H1 (cell line): ENCODE measurements around the gene IL9R. TPM values are rescaled to one million over a fixed set of nuclear protein-coding genes. Genes with fewer than 3 reads are reported as not detected.

ENCODE experiments used
- BCL11A ChIP-seq, 2 experiments: IDR thresholded peaks; one replicate each; pipeline ENCODE4 v1.6.1; 2011; ENCODE audit warnings: low read depth in 2 of 2, low read length in 2 of 2, mild to moderate bottlenecking in 2 of 2
- CBX5 ChIP-seq: fragments of 300-800, 300-1000 bp; sonication (generic); IDR thresholded peaks from 2 replicates; pipeline ENCODE4 v1.7.1; 2016; ENCODE audit warnings: antibody characterized with exemption, low read length, low read depth
- CBX8 ChIP-seq: fragments of 300-800, 300-1000 bp; sonication (generic); IDR thresholded peaks from 2 replicates; pipeline ENCODE4 v1.7.1; 2016; ENCODE audit warnings: low read depth, low read length, borderline replicate concordance
- EGR1 ChIP-seq: IDR thresholded peaks from 2 replicates; pipeline ENCODE4 v1.6.1; 2011; ENCODE audit warnings: low read depth, low read length, borderline replicate concordance
- EZH2 ChIP-seq: fragments of 200-600 bp; sonication (generic); IDR thresholded peaks from 2 replicates; pipeline ENCODE4 v1.7.1; 2012; ENCODE audit warnings: low read depth, mild to moderate bottlenecking, moderate library complexity, low read length, inconsistent platforms; ENCODE audit not compliant: severe bottlenecking
- GTF2F1 ChIP-seq: IDR thresholded peaks from 2 replicates; pipeline ENCODE4 v1.6.1; 2012; ENCODE audit warnings: low read depth, low read length, improper control_type of control experiment, borderline replicate concordance
- MAX ChIP-seq: IDR thresholded peaks from 2 replicates; pipeline ENCODE4 v1.6.1; 2012; ENCODE audit warnings: inconsistent platforms
- PHF8 ChIP-seq: fragments of 200-600 bp; sonication (generic); conservative IDR thresholded peaks from 2 replicates; pipeline ENCODE4 v1.7.1; 2012; ENCODE audit warnings: low read depth, mild to moderate bottlenecking, inconsistent platforms, low read length, moderate library complexity
- RXRA ChIP-seq: IDR thresholded peaks from 2 replicates; pipeline ENCODE4 v1.6.1; 2011; ENCODE audit warnings: low read depth, mild to moderate bottlenecking, low read length, moderate library complexity; ENCODE audit not compliant: insufficient read depth
- SP2 ChIP-seq: IDR thresholded peaks from 2 replicates; pipeline ENCODE4 v1.6.1; 2012; ENCODE audit warnings: mild to moderate bottlenecking, low read length, inconsistent platforms
- polyA plus RNA-seq, 7 experiments: library from polyadenylated mRNA; depleted of rRNA in 3 of 7; stranded (reverse) in 5 of 7; unstranded in 2 of 7; fragments of >200 nt in 5 of 7; fragments of 200-250 nt in 2 of 7; gene quantifications; 1 replicate in 5 of 7; 2 replicates in 1 of 7; 4 replicates in 1 of 7; pipeline versions ENCODE4 v1.2.1 to v1.2.3, GENCODE V29; 2011 to 2013; ENCODE audit warnings: missing spikeins in 2 of 7, mixed read lengths in 2 of 7
- total RNA-seq: library from RNA; stranded (reverse); fragmentation: NEBNext Ultra II Directional; extraction: Animal tissue kit (Norgen Biotek cat#: 25700); gene quantifications from 2 replicates; pipeline ENCODE4 v1.2.1, GENCODE V29; 2021
- TF ChIP-seq, protein P1 (sequence below): fragments of 300-600 bp; sonication (generic); IDR thresholded peaks from 2 replicates; pipeline ENCODE4 v1.7.1; 2012; ENCODE audit warnings: low read length, moderate library complexity, mild to moderate bottlenecking, inconsistent platforms; ENCODE audit not compliant: insufficient replicate concordance

Gene IL9R
- total and polyA plus RNA-seq, 2 of the 8 experiments (the other 6 are each of a cell fraction or from before 2014, with no cell fraction given): 0.14 to 0.28 TPM

DNA sequence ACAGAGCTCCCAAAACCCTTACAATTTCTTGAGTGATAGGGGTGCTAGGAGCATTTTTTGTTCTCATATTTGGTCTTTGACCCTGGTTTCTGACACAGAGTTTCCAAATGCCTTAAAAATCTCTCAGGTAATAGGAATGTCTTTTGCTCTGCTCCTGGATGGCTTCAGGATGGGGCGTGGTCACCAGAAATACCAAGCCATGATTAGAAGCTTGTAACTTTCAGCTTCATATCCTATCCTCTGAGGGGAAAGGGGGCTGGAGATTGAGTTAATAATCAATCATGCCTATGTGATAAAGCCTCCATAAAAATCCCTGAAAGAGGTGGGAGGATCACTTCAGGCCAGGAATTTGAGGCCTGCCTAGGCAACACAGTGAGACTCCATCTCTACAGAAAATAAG lies 34.6 kb upstream of the IL9R start (continued):
- TF ChIP-seq, protein P1, sequence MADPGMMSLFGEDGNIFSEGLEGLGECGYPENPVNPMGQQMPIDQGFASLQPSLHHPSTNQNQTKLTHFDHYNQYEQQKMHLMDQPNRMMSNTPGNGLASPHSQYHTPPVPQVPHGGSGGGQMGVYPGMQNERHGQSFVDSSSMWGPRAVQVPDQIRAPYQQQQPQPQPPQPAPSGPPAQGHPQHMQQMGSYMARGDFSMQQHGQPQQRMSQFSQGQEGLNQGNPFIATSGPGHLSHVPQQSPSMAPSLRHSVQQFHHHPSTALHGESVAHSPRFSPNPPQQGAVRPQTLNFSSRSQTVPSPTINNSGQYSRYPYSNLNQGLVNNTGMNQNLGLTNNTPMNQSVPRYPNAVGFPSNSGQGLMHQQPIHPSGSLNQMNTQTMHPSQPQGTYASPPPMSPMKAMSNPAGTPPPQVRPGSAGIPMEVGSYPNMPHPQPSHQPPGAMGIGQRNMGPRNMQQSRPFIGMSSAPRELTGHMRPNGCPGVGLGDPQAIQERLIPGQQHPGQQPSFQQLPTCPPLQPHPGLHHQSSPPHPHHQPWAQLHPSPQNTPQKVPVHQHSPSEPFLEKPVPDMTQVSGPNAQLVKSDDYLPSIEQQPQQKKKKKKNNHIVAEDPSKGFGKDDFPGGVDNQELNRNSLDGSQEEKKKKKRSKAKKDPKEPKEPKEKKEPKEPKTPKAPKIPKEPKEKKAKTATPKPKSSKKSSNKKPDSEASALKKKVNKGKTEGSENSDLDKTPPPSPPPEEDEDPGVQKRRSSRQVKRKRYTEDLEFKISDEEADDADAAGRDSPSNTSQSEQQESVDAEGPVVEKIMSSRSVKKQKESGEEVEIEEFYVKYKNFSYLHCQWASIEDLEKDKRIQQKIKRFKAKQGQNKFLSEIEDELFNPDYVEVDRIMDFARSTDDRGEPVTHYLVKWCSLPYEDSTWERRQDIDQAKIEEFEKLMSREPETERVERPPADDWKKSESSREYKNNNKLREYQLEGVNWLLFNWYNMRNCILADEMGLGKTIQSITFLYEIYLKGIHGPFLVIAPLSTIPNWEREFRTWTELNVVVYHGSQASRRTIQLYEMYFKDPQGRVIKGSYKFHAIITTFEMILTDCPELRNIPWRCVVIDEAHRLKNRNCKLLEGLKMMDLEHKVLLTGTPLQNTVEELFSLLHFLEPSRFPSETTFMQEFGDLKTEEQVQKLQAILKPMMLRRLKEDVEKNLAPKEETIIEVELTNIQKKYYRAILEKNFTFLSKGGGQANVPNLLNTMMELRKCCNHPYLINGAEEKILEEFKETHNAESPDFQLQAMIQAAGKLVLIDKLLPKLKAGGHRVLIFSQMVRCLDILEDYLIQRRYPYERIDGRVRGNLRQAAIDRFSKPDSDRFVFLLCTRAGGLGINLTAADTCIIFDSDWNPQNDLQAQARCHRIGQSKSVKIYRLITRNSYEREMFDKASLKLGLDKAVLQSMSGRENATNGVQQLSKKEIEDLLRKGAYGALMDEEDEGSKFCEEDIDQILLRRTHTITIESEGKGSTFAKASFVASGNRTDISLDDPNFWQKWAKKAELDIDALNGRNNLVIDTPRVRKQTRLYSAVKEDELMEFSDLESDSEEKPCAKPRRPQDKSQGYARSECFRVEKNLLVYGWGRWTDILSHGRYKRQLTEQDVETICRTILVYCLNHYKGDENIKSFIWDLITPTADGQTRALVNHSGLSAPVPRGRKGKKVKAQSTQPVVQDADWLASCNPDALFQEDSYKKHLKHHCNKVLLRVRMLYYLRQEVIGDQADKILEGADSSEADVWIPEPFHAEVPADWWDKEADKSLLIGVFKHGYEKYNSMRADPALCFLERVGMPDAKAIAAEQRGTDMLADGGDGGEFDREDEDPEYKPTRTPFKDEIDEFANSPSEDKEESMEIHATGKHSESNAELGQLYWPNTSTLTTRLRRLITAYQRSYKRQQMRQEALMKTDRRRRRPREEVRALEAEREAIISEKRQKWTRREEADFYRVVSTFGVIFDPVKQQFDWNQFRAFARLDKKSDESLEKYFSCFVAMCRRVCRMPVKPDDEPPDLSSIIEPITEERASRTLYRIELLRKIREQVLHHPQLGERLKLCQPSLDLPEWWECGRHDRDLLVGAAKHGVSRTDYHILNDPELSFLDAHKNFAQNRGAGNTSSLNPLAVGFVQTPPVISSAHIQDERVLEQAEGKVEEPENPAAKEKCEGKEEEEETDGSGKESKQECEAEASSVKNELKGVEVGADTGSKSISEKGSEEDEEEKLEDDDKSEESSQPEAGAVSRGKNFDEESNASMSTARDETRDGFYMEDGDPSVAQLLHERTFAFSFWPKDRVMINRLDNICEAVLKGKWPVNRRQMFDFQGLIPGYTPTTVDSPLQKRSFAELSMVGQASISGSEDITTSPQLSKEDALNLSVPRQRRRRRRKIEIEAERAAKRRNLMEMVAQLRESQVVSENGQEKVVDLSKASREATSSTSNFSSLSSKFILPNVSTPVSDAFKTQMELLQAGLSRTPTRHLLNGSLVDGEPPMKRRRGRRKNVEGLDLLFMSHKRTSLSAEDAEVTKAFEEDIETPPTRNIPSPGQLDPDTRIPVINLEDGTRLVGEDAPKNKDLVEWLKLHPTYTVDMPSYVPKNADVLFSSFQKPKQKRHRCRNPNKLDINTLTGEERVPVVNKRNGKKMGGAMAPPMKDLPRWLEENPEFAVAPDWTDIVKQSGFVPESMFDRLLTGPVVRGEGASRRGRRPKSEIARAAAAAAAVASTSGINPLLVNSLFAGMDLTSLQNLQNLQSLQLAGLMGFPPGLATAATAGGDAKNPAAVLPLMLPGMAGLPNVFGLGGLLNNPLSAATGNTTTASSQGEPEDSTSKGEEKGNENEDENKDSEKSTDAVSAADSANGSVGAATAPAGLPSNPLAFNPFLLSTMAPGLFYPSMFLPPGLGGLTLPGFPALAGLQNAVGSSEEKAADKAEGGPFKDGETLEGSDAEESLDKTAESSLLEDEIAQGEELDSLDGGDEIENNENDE: no peak
- TF ChIP-seq EGR1 (no peak), CBX8 (no peak), PHF8 (no peak), CBX5 (no peak), GTF2F1 (no peak), EZH2 (no peak), RXRA (no peak), SP2 (no peak), BCL11A (IDR thresholded peaks at IDR 0.05; ENCODE audit: low read depth in 2 of 2, low read length in 2 of 2) (no peak), MAX (no peak)
